Esophagus muscularis mucosa (tissue), 4 donors: ENCODE data around the gene ZSWIM5. TPM values are rescaled to one million over a fixed set of nuclear protein-coding genes. Genes with fewer than 3 reads are reported as not detected.
A peak's percentile ranks its signal among the peaks of the same experiment; 100 is the strongest.

ENCODE experiments used
- DNase-seq: peaks from one replicate; pipeline ENCODE4 v3.0.0-alpha.2; 2017; ENCODE audit errors: extremely low spot score
- H3K27ac ChIP-seq, 4 donors: fragments of 200-600 bp; sonication (generic); replicated peaks in 1 of 4; 1 replicate in 3 of 4; 2 replicates in 1 of 4; pipeline ENCODE4 v1.5.1; 2016 to 2019; ENCODE audit warnings: mild to moderate bottlenecking in 1 of 4
- H3K27me3 ChIP-seq, 4 donors: fragments of 200-600 bp; sonication (generic); one replicate each; pipeline versions ENCODE4 v1.5.1 to v1.6.0; 2016 to 2019
- H3K36me3 ChIP-seq, 4 donors: fragments of 200-600 bp; sonication (generic); one replicate each; pipeline ENCODE4 v1.5.1; 2016 to 2019
- H3K4me1 ChIP-seq, 4 donors: fragments of 200-600 bp; sonication (generic); one replicate each; pipeline ENCODE4 v1.5.1; 2016 to 2019
- H3K4me3 ChIP-seq, 4 donors: fragments of 200-600 bp; sonication (generic); 1 replicate in 2 of 4; 2 replicates in 2 of 4; pipeline ENCODE4 v1.5.1; 2016 to 2019; ENCODE audit warnings: mild to moderate bottlenecking in 4 of 4, moderate library complexity in 1 of 4
- H3K9me3 ChIP-seq, 4 donors: fragments of 200-600 bp; sonication (generic); 1 replicate in 3 of 4; 2 replicates in 1 of 4; pipeline ENCODE4 v1.5.1; 2016 to 2019
- CTCF ChIP-seq, 3 experiments: fragments of 200-600 bp in 2 of 3; fragments of 450-650 bp in 1 of 3; sonication (generic) in 2 of 3; IDR thresholded peaks; one replicate each; pipeline ENCODE4 v1.5.1; 2017 to 2019; ENCODE audit warnings: antibody characterized with exemption in 3 of 3, mild to moderate bottlenecking in 2 of 3, moderate library complexity in 1 of 3
- EP300 ChIP-seq: sonication (generic); formaldehyde crosslinking; IDR thresholded peaks from one replicate; pipeline ENCODE4 v1.6.1; 2017; ENCODE audit warnings: antibody characterized with exemption
- POLR2A ChIP-seq: fragments of 450-650 bp; IDR thresholded peaks from one replicate; pipeline ENCODE4 v1.6.1; 2017; ENCODE audit warnings: antibody characterized with exemption, moderate library complexity, mild to moderate bottlenecking, low read depth
- POLR2AphosphoS5 ChIP-seq, 2 donors: sonication (generic); formaldehyde crosslinking; IDR thresholded peaks; one replicate each; pipeline ENCODE4 v1.6.1; 2017; ENCODE audit warnings: antibody characterized with exemption in 2 of 2
- WGBS: methylation state at CpG from one replicate; pipeline ENCODE4 v1.1.5; 2018; 5-methylcytosine and 5-hydroxymethylcytosine counted together
- intact Hi-C: fragments of 100-400 bp; cut with DNase I; formaldehyde crosslinking; loops from one replicate; pipeline ENCODE4 v1.15.1; 2023
- total RNA-seq, 4 donors: library from RNA; depleted of rRNA; stranded (reverse); fragments of >200 nt; gene quantifications; one replicate each; pipeline versions ENCODE4 v1.1.0 to v1.2.1, GENCODE V29; 2016

The ZSWIM5 gene
- total RNA-seq, 4 donors from 2014 or later, result 3.3 to 6.2 (median 5.3) TPM

GRCh38 chr1:44976252-44976651 is 230.2 kb downstream of the ZSWIM5 start:
- no peak for DNase-seq
- Histone ChIP-seq H3K36me3 (peaks cover 44 to 91% (median 70%) of the 10 kb centered on the region in 4 donors), H3K4me1 (no peaks in the 10 kb centered on the region), H3K4me3 (no peak overlapping the region), H3K27me3 (no peaks in the 10 kb centered on the region), H3K9me3 (no peaks in the 10 kb centered on the region), H3K27ac (no peak overlapping the region)
- TF ChIP-seq CTCF (IDR thresholded peaks at IDR 0.05) (no peak), POLR2A (no peak)
- WGBS, result 96% methylated on average over 2 of the region's 2 CpGs
- intact Hi-C loops, result no loop called here

- no peak for DNase-seq
- intact Hi-C loops, result no loop called here
- peaks cover 24 to 68% (median 50%) of the 10 kb centered on the region in 4 donors for H3K36me3 ChIP-seq
- no peak overlapping the region for H3K27ac ChIP-seq
- H3K27me3 ChIP-seq, result no peaks in the 10 kb centered on the region
- H3K4me1 ChIP-seq, result peaks cover 0 to 9% (median 3%) of the 10 kb centered on the region in 4 donors
- no peak for TF ChIP-seq EP300
- no peak for TF ChIP-seq POLR2A
- no peak for TF ChIP-seq CTCF (IDR thresholded peaks at IDR 0.05)
- TF ChIP-seq POLR2AphosphoS5 (IDR thresholded peaks at IDR 0.05), result no peak
- H3K9me3 ChIP-seq, result no peaks in the 10 kb centered on the region
- WGBS, result 96% methylated on average over 1 of the region's 1 CpG
- no peak overlapping the region for H3K4me3 ChIP-seq
Measured at GRCh38 chr1:44973645-44974044, 232.8 kb downstream of the ZSWIM5 start.

GRCh38 chr1:44970317-44970716 is 236.1 kb downstream of the ZSWIM5 start:
- no peak for TF ChIP-seq POLR2AphosphoS5 (IDR thresholded peaks at IDR 0.05)
- no peak for TF ChIP-seq EP300
- no peak for TF ChIP-seq POLR2A
- TF ChIP-seq CTCF (IDR thresholded peaks at IDR 0.05), result no peak
- intact Hi-C loops, result no loop called here
- WGBS, result 49% methylated on average over 4 of the region's 4 CpGs

More at GRCh38 chr1:44970317-44970716, 236.1 kb downstream of the ZSWIM5 start:
- Histone ChIP-seq H3K27me3 (no peaks in the 10 kb centered on the region), H3K36me3 (peaks cover 0 to 39% (median 21%) of the 10 kb centered on the region in 4 donors), H3K9me3 (no peaks in the 10 kb centered on the region), H3K27ac (peak overlapping the region in 1 of 4 donors; percentile 2), H3K4me1 (peaks cover 0 to 9% (median 6%) of the 10 kb centered on the region in 4 donors), H3K4me3 (no peak overlapping the region)
- no peak for DNase-seq

Other genes with a start within 250 kb of the ZSWIM5 start
- 10 to 100 TPM; 23.4 to 27.4 (median 26.0) TPM for gene EIF2B3, start 220.0 kb downstream of the ZSWIM5 start, total RNA-seq
- gene HECTD3, start 195.3 kb downstream of the ZSWIM5 start, total RNA-seq, result 10 to 100 TPM; 28.0 to 51.7 (median 35.8) TPM
- gene UROD, start 194.4 kb downstream of the ZSWIM5 start, total RNA-seq, result 10 to 100 TPM; 84.3 to 90.2 (median 89.3) TPM
- gene HPDL, start 120.3 kb upstream of the ZSWIM5 start, total RNA-seq, result under 1 TPM in 2 of 4 donors, not detected in 2; 0.17 to 0.19 TPM
- 10 to 100 TPM in 1 of 4 donors, 1 to 10 TPM in 3; 5.0 to 11.8 (median 7.6) TPM for gene TOE1, start 133.6 kb upstream of the ZSWIM5 start, total RNA-seq
- 10 to 100 TPM in 3 of 4 donors, 1 to 10 TPM in 1; 10.0 to 22.1 (median 14.9) TPM for gene MUTYH, start 133.8 kb upstream of the ZSWIM5 start, total RNA-seq